Activated T-cell treated with anti-CD3 and anti-CD28 coated beads, Interleukin-2, amount 50 U/mL, for 1 hour (primary cell): ENCODE data around the gene ATP13A2.

Experiments used
- DNase-seq: peaks from one replicate; pipeline ENCODE4 v3.0.0-alpha.2; 2020

Gene ATP13A2

GRCh38 chr1:17030206-17030605, 18.5 kb upstream of the ATP13A2 start:
- no peak for DNase-seq

- DNase-seq: no peak
Observed at GRCh38 chr1:17028662-17029188, 17.0 kb upstream of the ATP13A2 start.

GRCh38 chr1:17027900-17028299, 16.2 kb upstream of the ATP13A2 start:
- DNase-seq: no peak

- no peak for DNase-seq
Observed at GRCh38 chr1:17027403-17027802, 15.7 kb upstream of the ATP13A2 start.

GRCh38 chr1:17024721-17025120, 13.0 kb upstream of the ATP13A2 start:
- DNase-seq: no peak

GRCh38 chr1:17023573-17023972, 11.8 kb upstream of the ATP13A2 start:
- DNase-seq: no peak

- DNase-seq: no peak
Observed at GRCh38 chr1:17023102-17023501, 11.4 kb upstream of the ATP13A2 start.

GRCh38 chr1:17021896-17022295, 10.2 kb upstream of the ATP13A2 start:
- DNase-seq: no peak

GRCh38 chr1:17020502-17020901, 8.8 kb upstream of the ATP13A2 start:
- DNase-seq: no peak

GRCh38 chr1:17018849-17019248, 7.1 kb upstream of the ATP13A2 start:
- no peak for DNase-seq

- DNase-seq: no peak
Observed at GRCh38 chr1:17017435-17017834, 5.7 kb upstream of the ATP13A2 start.

GRCh38 chr1:17016317-17016661, 4.6 kb upstream of the ATP13A2 start:
- no peak for DNase-seq

- DNase-seq: no peak
Observed at GRCh38 chr1:17014671-17015567, 3.2 kb upstream of the ATP13A2 start.

- DNase-seq: no peak
Observed at GRCh38 chr1:17013491-17014320, 2.0 kb upstream of the ATP13A2 start.

GRCh38 chr1:17012775-17013490, 1.2 kb upstream of the ATP13A2 start:
- no peak for DNase-seq

GRCh38 chr1:17011092-17011438, 663 bp downstream of the ATP13A2 start:
- DNase-seq: no peak

GRCh38 chr1:17009706-17010105, 2.0 kb downstream of the ATP13A2 start:
- DNase-seq: no peak

- no peak for DNase-seq
Observed at GRCh38 chr1:17008208-17008855, 3.4 kb downstream of the ATP13A2 start.

- no peak for DNase-seq
Observed at GRCh38 chr1:17007121-17007520, 4.6 kb downstream of the ATP13A2 start.

- DNase-seq: no peak
Observed at GRCh38 chr1:17005365-17005740, 6.4 kb downstream of the ATP13A2 start.

GRCh38 chr1:17004466-17005364, 7.0 kb downstream of the ATP13A2 start:
- DNase-seq: no peak

GRCh38 chr1:17002524-17002902, 9.2 kb downstream of the ATP13A2 start:
- no peak for DNase-seq
